ENCODE measurements around the gene YPEL1.

YPEL1 gene

GRCh38 chr22:21738966-21739365, 3.4 kb upstream of the YPEL1 start:
- no peak for DNase-seq (ENCODE audit: low read depth)
- TF ChIP-seq CTCF (conservative IDR thresholded peaks at IDR 0.05; ENCODE audit: low read depth, low read length), result no peak
- no peak overlapping the region for H3K4me3 ChIP-seq (ENCODE audit: low read depth, low read length)

GRCh38 chr22:21738081-21738480, 2.5 kb upstream of the YPEL1 start:
- TF ChIP-seq CTCF (conservative IDR thresholded peaks at IDR 0.05; ENCODE audit: low read depth, low read length), result no peak

GRCh38 chr22:21736948-21737347, 1.4 kb upstream of the YPEL1 start:
- H3K4me3 ChIP-seq (ENCODE audit: low read depth, low read length), result no peak overlapping the region
- no peak for TF ChIP-seq CTCF (conservative IDR thresholded peaks at IDR 0.05; ENCODE audit: low read depth, low read length)
- DNase-seq (ENCODE audit: low read depth), result no peak

More at GRCh38 chr22:21738081-21738480, 2.5 kb upstream of the YPEL1 start:
- no peak for DNase-seq (ENCODE audit: low read depth)
- H3K4me3 ChIP-seq (ENCODE audit: low read depth, low read length), result no peak overlapping the region

- no peak for TF ChIP-seq CTCF (conservative IDR thresholded peaks at IDR 0.05; ENCODE audit: low read depth, low read length)
- no peak for DNase-seq (ENCODE audit: low read depth)
- H3K4me3 ChIP-seq (ENCODE audit: low read depth, low read length), result peak overlapping the region; percentile 64
These were observed 569 bp upstream of the YPEL1 start for GRCh38 chr22:21736084-21736642.

- peak overlapping the region; percentile 50 for H3K4me3 ChIP-seq (ENCODE audit: low read depth, low read length)
- DNase-seq (ENCODE audit: low read depth), result no peak
- TF ChIP-seq CTCF (conservative IDR thresholded peaks at IDR 0.05; ENCODE audit: low read depth, low read length), result no peak
These were observed 924 bp downstream of the YPEL1 start for GRCh38 chr22:21734540-21735199.

- no peak for DNase-seq (ENCODE audit: low read depth)
- TF ChIP-seq CTCF (conservative IDR thresholded peaks at IDR 0.05; ENCODE audit: low read depth, low read length), result no peak
- no peak overlapping the region for H3K4me3 ChIP-seq (ENCODE audit: low read depth, low read length)
These were observed 4.1 kb downstream of the YPEL1 start for GRCh38 chr22:21731503-21731902.

Data from choroid plexus epithelial cell (primary cell).